Measurements from ENCODE around the gene GAK. TPM values are rescaled to one million over a fixed set of nuclear protein-coding genes. Genes with fewer than 3 reads are reported as not detected.

GAK gene
- total RNA-seq, 2 experiments from 2014 or later = 97.8 to 102 TPM

- ATAC-seq (no peak), DNase-seq (no peak)
- POLR2A ChIA-PET = no interaction called here
- peaks cover 2% of the 10 kb centered on the region for H3K27me3 Mint-ChIP-seq
- CTCF ChIA-PET = interaction anchor here (1.4 kb wide), 1 partner anchor 93 kb away, joined by 3 read pairs; no protein-coding TSS in a partner anchor
- no peak for TF ChIP-seq CTCF (IDR thresholded peaks at IDR 0.05)
- no peaks in the 10 kb centered on the region for H3K36me3 Mint-ChIP-seq (ENCODE audit: low read depth)
- no peak overlapping the region for H3K27ac Mint-ChIP-seq
- intact Hi-C loops (cut with micrococcal nuclease) = no loop called here
- H3K9me3 Mint-ChIP-seq = peaks cover 16% of the 10 kb centered on the region
- H3K4me1 Mint-ChIP-seq (ENCODE audit: low read depth) = peaks cover 11% of the 10 kb centered on the region
- no peak overlapping the region for H3K4me3 Mint-ChIP-seq
These were observed 96.7 kb downstream of the GAK start for GRCh38 chr4:835148-836002.

- ChIA-PET POLR2A (no interaction called here), CTCF (no interaction called here)
- H3K36me3 Mint-ChIP-seq (ENCODE audit: low read depth) = no peaks in the 10 kb centered on the region
- no peak overlapping the region for H3K27ac Mint-ChIP-seq
- H3K27me3 Mint-ChIP-seq = peaks cover 2% of the 10 kb centered on the region
- intact Hi-C loops (cut with micrococcal nuclease) = no loop called here
- TF ChIP-seq CTCF (IDR thresholded peaks at IDR 0.05) = no peak
- DNase-seq (no peak), ATAC-seq (no peak)
- peaks cover 5% of the 10 kb centered on the region for H3K4me1 Mint-ChIP-seq (ENCODE audit: low read depth)
- peaks cover 16% of the 10 kb centered on the region for H3K9me3 Mint-ChIP-seq
- H3K4me3 Mint-ChIP-seq = no peak overlapping the region
These were observed 97.6 kb downstream of the GAK start for GRCh38 chr4:834368-835147.

- no peak for TF ChIP-seq CTCF (IDR thresholded peaks at IDR 0.05)
- DNase-seq = no peak
- peak; percentile 31 for ATAC-seq
- intact Hi-C loops (cut with micrococcal nuclease) = no loop called here
- Mint-ChIP-seq H3K27ac (no peak overlapping the region), H3K36me3 (ENCODE audit: low read depth) (no peaks in the 10 kb centered on the region), H3K4me1 (ENCODE audit: low read depth) (peaks cover 5% of the 10 kb centered on the region), H3K4me3 (no peak overlapping the region), H3K27me3 (peaks cover 3% of the 10 kb centered on the region), H3K9me3 (peaks cover 15% of the 10 kb centered on the region)
- ChIA-PET CTCF (no interaction called here), POLR2A (no interaction called here)
These were observed 98.3 kb downstream of the GAK start for GRCh38 chr4:833731-834367.

- H3K4me1 Mint-ChIP-seq (ENCODE audit: low read depth) = peaks cover 5% of the 10 kb centered on the region
- H3K36me3 Mint-ChIP-seq (ENCODE audit: low read depth) = no peaks in the 10 kb centered on the region
- CTCF ChIA-PET = no interaction called here
- no peak overlapping the region for H3K4me3 Mint-ChIP-seq
- ATAC-seq (peak; percentile 74), DNase-seq (peak; percentile 64)
- no peak for TF ChIP-seq CTCF (IDR thresholded peaks at IDR 0.05)
- no peak overlapping the region for H3K27ac Mint-ChIP-seq
- peaks cover 9% of the 10 kb centered on the region for H3K27me3 Mint-ChIP-seq
- POLR2A ChIA-PET = no interaction called here
- intact Hi-C loops (cut with micrococcal nuclease) = no loop called here
- H3K9me3 Mint-ChIP-seq = peaks cover 12% of the 10 kb centered on the region
These were observed 99.0 kb downstream of the GAK start for GRCh38 chr4:833156-833555.
